ENCODE results near the gene TRIM24. TPM values are rescaled to one million over a fixed set of nuclear protein-coding genes. Genes with fewer than 3 reads are reported as not detected.
"Not testable (repeated sequence)": the region's sequence is repeated elsewhere in the genome, so short reads cannot be mapped to it uniquely, and the experiment has no call there.

The TRIM24 gene
- total RNA-seq, 1 donor: 25.9 TPM

DNA sequence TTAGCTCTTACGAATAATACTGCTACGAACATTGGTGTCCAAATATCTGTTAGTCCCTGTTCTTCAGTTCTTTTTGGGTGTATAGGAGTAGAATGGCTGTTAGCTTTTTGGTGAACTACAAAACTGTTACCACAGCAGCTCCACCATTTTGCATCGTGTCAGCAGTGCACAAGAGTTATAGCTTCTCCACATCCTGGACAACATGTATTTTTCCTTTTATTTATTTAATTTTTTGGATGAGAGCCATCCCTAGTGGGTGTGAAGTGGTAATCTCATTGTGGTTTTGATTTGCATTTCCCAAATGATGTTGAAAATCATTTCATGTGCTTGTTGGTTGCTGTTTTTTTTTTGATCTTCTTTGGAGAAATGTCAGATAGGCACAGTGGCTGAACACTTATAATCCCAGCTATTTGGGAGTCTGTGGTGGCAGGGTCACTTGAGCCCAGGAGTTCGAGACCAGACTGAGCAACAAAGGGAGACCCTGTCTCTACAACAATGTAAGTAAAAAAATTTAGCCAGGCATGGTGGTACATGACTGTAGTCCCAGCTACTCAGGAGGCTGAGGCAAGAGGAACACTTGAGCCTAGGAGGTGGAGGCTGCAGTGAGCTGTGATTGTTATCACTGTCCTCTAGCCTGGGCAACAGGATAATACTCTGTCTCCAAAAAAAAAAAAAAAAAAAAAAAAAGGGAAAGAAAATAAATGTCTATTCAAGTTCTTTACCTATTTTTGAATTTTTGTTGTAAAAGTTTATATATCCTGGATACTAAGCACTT lies 31.7 kb downstream of the TRIM24 start:
- DNase-seq (ENCODE audit: low read depth in 2 of 3, low spot score in 2 of 3): peak in 1 of 3 donors; percentile 64

- no peak for DNase-seq (ENCODE audit: low read depth in 2 of 3, low spot score in 2 of 3)
Measured at GRCh38 chr7:138492423-138492822, 32.4 kb downstream of the TRIM24 start.

GRCh38 chr7:138493535-138493934 lies 33.5 kb downstream of the TRIM24 start:
- no peak for DNase-seq (ENCODE audit: low read depth in 2 of 3, low spot score in 2 of 3)

- no peak for DNase-seq (ENCODE audit: low read depth in 2 of 3, low spot score in 2 of 3)
Measured at GRCh38 chr7:138495485-138495884, 35.4 kb downstream of the TRIM24 start.

GRCh38 chr7:138499340-138499739 lies 39.3 kb downstream of the TRIM24 start:
- no peak for DNase-seq (ENCODE audit: low read depth in 2 of 3, low spot score in 2 of 3)

- not testable (repeated sequence) for DNase-seq (ENCODE audit: low read depth in 2 of 3, low spot score in 2 of 3)
Measured at GRCh38 chr7:138500303-138500702, 40.2 kb downstream of the TRIM24 start.

DNA sequence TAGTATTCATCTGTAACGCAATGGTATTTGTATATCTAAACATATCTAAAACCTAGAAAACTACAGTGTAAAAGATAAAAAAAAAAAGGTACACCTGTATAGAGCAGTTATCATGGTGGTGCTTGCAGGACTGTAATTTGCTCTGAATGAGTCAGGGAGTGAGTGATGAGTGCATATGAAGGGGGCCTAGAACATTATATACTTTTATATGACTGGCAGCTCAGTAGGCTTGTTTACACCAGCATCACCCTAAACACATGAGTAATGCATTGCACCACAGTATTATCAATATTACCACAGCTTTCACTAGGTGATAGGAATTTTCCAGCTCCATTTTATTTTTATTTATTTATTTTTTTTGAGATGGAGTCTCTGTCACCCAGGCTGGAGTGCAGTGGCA lies 40.8 kb downstream of the TRIM24 start:
- no peak for DNase-seq (ENCODE audit: low read depth in 2 of 3, low spot score in 2 of 3)

- no peak for DNase-seq (ENCODE audit: low read depth in 2 of 3, low spot score in 2 of 3)
Measured at GRCh38 chr7:138502023-138502767, 42.1 kb downstream of the TRIM24 start.

DNA sequence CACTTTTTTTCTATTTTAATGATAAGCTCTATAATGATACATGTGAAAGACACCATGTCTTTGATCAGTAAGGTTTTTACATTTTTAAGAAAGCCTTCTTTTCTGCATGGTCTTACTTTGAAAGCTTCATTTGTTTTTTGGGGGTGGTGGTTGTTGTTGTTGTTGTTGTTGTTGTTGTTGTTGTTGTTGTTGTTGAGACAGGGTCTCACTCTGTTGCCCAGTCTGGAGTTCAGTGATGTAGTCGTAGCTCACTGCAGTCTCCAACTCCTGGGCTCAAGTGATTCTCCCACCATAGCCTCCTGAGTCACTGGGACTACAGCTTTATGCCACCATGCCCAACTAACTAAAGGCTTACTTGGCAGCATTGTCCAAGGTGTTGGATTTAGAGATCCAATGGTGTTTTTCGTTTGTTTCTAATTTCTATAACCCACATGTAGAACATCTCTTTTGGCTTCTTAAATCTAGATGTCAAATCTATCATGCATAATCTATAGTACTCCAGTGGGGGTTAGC lies 45.4 kb downstream of the TRIM24 start:
- no peak for DNase-seq (ENCODE audit: low read depth in 2 of 3, low spot score in 2 of 3)

DNA sequence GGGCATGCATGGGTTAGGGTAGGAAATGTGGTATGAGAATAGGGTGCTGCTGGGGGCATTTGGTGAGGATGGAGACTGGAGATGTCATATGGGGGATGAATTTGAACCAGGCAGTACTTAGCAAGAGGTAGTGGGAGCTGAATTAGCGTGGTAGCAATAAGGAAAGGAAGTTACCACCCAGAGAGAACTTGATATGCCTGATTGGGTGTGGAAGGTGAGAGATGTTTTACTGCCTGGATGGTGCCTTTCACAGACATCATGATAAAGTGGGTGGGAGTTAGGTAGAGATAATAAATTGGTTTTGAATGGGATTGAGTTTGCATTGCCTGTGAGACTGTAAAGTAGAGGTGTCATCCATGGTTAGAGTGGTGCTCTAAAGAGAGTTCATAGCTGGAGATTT lies 46.7 kb downstream of the TRIM24 start:
- no peak for DNase-seq (ENCODE audit: low read depth in 2 of 3, low spot score in 2 of 3)

- DNase-seq (ENCODE audit: low read depth in 2 of 3, low spot score in 2 of 3): peak in 1 of 3 donors; percentile 24
Measured at GRCh38 chr7:138510003-138510402, 49.9 kb downstream of the TRIM24 start.

DNA sequence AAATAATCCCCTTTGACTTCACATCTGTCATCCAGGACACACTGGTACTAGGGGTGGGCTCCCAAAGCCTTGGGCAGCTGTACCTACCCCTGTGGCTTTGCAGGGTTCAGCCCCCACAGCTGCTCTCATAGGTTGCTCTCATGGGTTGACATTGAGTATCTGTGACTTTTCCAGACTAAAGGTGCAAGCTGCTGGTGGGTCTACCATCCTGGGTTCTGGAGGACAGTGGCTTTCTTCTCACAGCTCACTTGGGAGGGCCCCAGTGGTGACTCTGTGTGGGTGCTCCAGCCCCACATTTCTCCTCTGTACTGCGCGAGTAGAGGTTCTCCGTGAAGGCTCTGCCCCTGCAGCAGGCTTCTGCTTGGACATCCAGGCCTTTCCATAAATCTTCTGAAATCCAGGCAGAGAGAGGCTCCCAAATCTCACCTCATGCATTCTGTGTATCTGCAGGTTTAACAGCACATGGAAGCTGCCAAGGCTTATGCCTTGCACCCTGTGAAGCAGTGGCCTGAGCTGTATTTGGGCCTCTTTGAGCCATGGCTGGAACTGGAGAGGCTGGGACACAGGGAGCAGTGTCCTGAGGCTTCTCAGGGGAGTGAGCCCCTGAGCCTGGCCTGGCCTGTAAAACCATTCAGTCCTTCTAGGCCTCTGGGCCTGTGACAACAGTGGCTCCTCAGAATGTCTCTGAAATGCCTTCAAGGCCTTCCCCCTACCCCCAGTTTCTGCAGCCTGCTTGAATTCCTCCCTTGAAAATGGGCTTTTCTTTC lies 52.2 kb downstream of the TRIM24 start:
- no peak for DNase-seq (ENCODE audit: low read depth in 2 of 3, low spot score in 2 of 3)

- no peak for DNase-seq (ENCODE audit: low read depth in 2 of 3, low spot score in 2 of 3)
Measured at GRCh38 chr7:138512885-138513284, 52.8 kb downstream of the TRIM24 start.

DNA sequence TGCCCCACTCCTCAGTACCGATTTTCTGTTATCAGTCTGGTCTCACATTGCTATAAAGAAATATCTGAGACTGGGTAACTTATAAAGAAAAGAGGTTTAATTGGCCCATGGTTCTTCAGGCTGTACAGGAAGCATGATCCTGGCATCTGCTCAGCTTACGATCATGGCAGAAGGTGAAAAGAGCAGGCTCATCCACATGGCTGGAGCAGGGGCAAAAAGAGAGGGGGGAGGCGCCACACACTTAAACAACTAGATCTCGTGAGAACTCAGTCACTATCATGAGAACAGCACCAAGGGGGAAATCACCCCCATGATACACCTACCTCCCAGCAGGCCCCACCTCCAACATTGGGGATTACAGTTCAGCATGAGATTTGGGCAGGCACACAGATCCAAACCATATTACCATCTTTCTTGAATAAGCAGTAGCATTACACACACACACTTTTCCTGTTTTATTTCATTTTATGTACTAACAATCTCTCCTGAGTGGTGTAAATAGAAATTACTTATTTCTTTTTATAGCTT lies 53.3 kb downstream of the TRIM24 start:
- DNase-seq (ENCODE audit: low read depth in 2 of 3, low spot score in 2 of 3): no peak

DNA sequence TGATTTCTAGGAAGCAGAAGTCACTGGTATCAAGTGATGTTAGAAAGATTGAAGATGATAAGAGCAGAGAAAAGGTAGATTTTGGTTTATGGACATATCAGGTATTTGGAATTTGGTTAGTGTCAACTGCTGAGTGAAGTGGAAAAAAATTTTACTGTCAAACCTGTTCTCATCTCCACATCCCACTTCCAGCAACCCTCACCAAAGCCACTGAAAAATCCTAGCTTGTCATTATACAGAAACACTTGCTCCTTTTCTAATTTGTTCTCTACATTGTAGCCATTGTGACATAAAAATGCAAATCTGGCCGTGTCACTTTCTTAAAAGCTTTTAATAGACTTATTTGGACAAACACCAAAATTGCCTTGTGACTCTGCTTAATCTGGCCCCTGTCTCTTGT lies 54.0 kb downstream of the TRIM24 start:
- DNase-seq (ENCODE audit: low read depth in 2 of 3, low spot score in 2 of 3): no peak

DNA sequence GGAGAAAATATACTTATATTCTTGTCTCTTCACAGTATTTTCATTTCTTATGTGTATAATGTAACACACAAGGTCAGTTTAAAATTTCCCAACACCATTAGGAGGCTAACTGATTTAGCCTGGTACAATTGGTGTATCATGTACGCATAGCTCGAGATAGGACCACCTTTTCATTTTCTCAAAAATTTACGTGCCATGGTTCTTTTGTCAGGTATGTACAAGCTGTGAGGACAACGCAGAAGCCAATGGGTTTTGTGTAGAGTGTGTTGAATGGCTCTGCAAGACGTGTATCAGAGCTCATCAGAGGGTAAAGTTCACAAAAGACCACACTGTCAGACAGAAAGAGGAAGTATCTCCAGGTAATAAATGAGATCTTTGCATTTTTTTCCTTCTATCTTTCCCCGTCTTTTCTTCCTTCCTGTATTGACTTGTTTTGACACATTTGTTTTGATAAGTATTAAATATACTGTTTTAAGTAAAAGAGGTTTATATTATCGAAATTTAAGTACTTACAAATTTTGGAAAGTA lies 55.0 kb downstream of the TRIM24 start:
- peak in 2 of 3 donors; percentile 31 to 62 for DNase-seq (ENCODE audit: low read depth in 2 of 3, low spot score in 2 of 3)

- no peak for DNase-seq (ENCODE audit: low read depth in 2 of 3, low spot score in 2 of 3)
Measured at GRCh38 chr7:138519061-138519798, 59.2 kb downstream of the TRIM24 start.

DNA sequence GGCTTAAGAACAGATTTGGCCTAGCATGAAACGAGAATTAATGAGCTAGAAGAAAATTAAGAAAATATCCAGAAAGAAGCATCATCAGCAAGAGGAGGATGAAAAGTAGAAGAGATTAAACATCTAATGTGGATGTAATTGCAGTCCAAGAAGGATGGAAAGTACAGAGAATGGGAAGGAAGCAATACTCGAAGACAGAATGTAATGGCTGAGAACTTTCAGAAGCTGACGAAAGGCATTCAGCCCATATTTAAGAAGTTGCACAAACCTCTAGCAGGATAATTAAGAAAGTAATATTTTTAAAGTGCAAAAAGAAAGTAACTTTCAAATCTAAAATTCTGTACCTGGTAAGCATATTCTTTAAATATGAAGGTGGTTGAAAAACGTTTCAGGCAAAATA lies 60.7 kb downstream of the TRIM24 start:
- no peak for DNase-seq (ENCODE audit: low read depth in 2 of 3, low spot score in 2 of 3)

GRCh38 chr7:138521837-138522461 lies 61.9 kb downstream of the TRIM24 start:
- DNase-seq (ENCODE audit: low read depth in 2 of 3, low spot score in 2 of 3): no peak
